Measurements from ENCODE around the gene NR0B1. TPM values are rescaled to one million over a fixed set of nuclear protein-coding genes. Genes with fewer than 3 reads are reported as not detected.
A peak's percentile ranks its signal among the peaks of the same experiment; 100 is the strongest.

The NR0B1 gene
- total RNA-seq, 1 experiment from 2014 or later = not detected

- CTCF ChIA-PET = interaction anchor here (0.6 to 6.2 kb wide), 8 partner anchors 12 to 1634 kb away, joined by 3 to 61 read pairs (median 4); no protein-coding TSS in a partner anchor
- H3K4me3 Mint-ChIP-seq (ENCODE audit: unreplicated experiment) = no peak overlapping the region
- BruUV-seq (replicated peaks) = no TSS peak
- no peak overlapping the region for H3K27ac Mint-ChIP-seq (ENCODE audit: low read depth, unreplicated experiment)
- no peaks in the 10 kb centered on the region for H3K36me3 Mint-ChIP-seq (ENCODE audit: insufficient read depth, unreplicated experiment)
- TF ChIP-seq CTCF (IDR thresholded peaks at IDR 0.05; ENCODE audit: unreplicated experiment) = peak; percentile 39
- no peaks in the 10 kb centered on the region for H3K27me3 Mint-ChIP-seq (ENCODE audit: insufficient read depth, unreplicated experiment)
- intact Hi-C loops (cut with micrococcal nuclease) = loop anchor here (1.0 to 10.0 kb wide), 4 partner anchors 133 to 439 kb away; no protein-coding TSS in a partner anchor
- H3K9me3 Mint-ChIP-seq (ENCODE audit: unreplicated experiment) = no peaks in the 10 kb centered on the region
- POLR2A ChIA-PET = no interaction called here
- H3K4me1 Mint-ChIP-seq (ENCODE audit: insufficient read depth, unreplicated experiment) = peaks cover 5% of the 10 kb centered on the region
- peak; percentile 49 for DNase-seq (ENCODE audit: unreplicated experiment)
These were observed 33.7 kb downstream of the NR0B1 start for GRCh38 chrX:30275498-30275897.

GRCh38 chrX:30270639-30271038 lies 38.6 kb downstream of the NR0B1 start:
- Mint-ChIP-seq H3K36me3 (ENCODE audit: insufficient read depth, unreplicated experiment) (no peaks in the 10 kb centered on the region), H3K27me3 (ENCODE audit: insufficient read depth, unreplicated experiment) (peaks cover 23% of the 10 kb centered on the region), H3K9me3 (ENCODE audit: unreplicated experiment) (no peaks in the 10 kb centered on the region), H3K27ac (ENCODE audit: low read depth, unreplicated experiment) (no peak overlapping the region), H3K4me3 (ENCODE audit: unreplicated experiment) (no peak overlapping the region), H3K4me1 (ENCODE audit: insufficient read depth, unreplicated experiment) (no peaks in the 10 kb centered on the region)
- intact Hi-C loops (cut with micrococcal nuclease) = loop anchor here (10.0 kb wide), 1 partner anchor 444 kb away; no protein-coding TSS in a partner anchor
- ChIA-PET CTCF (no interaction called here), POLR2A (no interaction called here)
- no peak for DNase-seq (ENCODE audit: unreplicated experiment)
- TF ChIP-seq CTCF (IDR thresholded peaks at IDR 0.05; ENCODE audit: unreplicated experiment) = no peak
- no TSS peak for BruUV-seq (replicated peaks)

- Mint-ChIP-seq H3K27ac (ENCODE audit: low read depth, unreplicated experiment) (no peak overlapping the region), H3K27me3 (ENCODE audit: insufficient read depth, unreplicated experiment) (peaks cover 25% of the 10 kb centered on the region), H3K9me3 (ENCODE audit: unreplicated experiment) (no peaks in the 10 kb centered on the region), H3K4me1 (ENCODE audit: insufficient read depth, unreplicated experiment) (no peaks in the 10 kb centered on the region), H3K4me3 (ENCODE audit: unreplicated experiment) (no peak overlapping the region), H3K36me3 (ENCODE audit: insufficient read depth, unreplicated experiment) (no peaks in the 10 kb centered on the region)
- BruUV-seq (replicated peaks) = no TSS peak
- POLR2A ChIA-PET = no interaction called here
- no peak for TF ChIP-seq CTCF (IDR thresholded peaks at IDR 0.05; ENCODE audit: unreplicated experiment)
- intact Hi-C loops (cut with micrococcal nuclease) = no loop called here
- CTCF ChIA-PET = interaction anchor here (1.2 kb wide), 1 partner anchor 14 kb away, joined by 3 read pairs; no protein-coding TSS in a partner anchor
- DNase-seq (ENCODE audit: unreplicated experiment) = no peak
These were observed 46.4 kb downstream of the NR0B1 start for GRCh38 chrX:30262763-30263162.

- POLR2A ChIA-PET = no interaction called here
- Mint-ChIP-seq H3K27ac (ENCODE audit: low read depth, unreplicated experiment) (no peak overlapping the region), H3K4me1 (ENCODE audit: insufficient read depth, unreplicated experiment) (no peaks in the 10 kb centered on the region), H3K27me3 (ENCODE audit: insufficient read depth, unreplicated experiment) (peaks cover 23% of the 10 kb centered on the region), H3K4me3 (ENCODE audit: unreplicated experiment) (no peak overlapping the region), H3K36me3 (ENCODE audit: insufficient read depth, unreplicated experiment) (no peaks in the 10 kb centered on the region), H3K9me3 (ENCODE audit: unreplicated experiment) (no peaks in the 10 kb centered on the region)
- DNase-seq (ENCODE audit: unreplicated experiment) = no peak
- no peak for TF ChIP-seq CTCF (IDR thresholded peaks at IDR 0.05; ENCODE audit: unreplicated experiment)
- CTCF ChIA-PET = no interaction called here
- BruUV-seq (replicated peaks) = no TSS peak
- intact Hi-C loops (cut with micrococcal nuclease) = no loop called here
These were observed 48.2 kb downstream of the NR0B1 start for GRCh38 chrX:30261012-30261411.
